Measurements from ENCODE around the gene MYO18A. TPM values are rescaled to one million over a fixed set of nuclear protein-coding genes. Genes with fewer than 3 reads are reported as not detected.

Gene MYO18A
- total RNA-seq, 1 donor from 2014 or later = 11.6 TPM

DNA sequence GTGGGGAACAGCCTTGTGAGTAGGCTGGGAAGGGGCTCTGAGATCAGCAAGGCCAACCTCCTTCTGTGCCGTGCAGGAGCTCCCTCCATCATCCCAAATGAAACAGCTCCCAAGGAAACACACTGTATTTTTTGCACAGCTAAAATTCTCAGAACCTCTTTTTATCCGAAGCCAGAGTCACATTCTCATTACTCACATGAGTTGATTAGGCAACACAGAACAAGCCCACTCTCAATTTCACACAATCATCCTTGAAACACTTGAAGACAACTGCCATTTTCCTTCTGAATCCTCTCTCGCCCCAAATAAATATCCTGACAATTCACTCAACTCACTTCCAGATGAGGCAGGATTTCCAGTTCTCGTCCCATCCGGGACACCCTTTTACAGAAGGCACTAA lies 66.1 kb downstream of the MYO18A start:
- no peak overlapping the region for H3K4me3 Mint-ChIP-seq
- Histone ChIP-seq H3K4me3 (no peak overlapping the region), H2AFZ (replicated peaks) (no peak overlapping the region), H3K4me1 (peaks cover 19% of the 10 kb centered on the region), H3K4me2 (no peak overlapping the region), H3F3A (ENCODE audit: low read depth) (peaks cover 15% of the 10 kb centered on the region), H3K9me3 (ENCODE audit: low read depth) (no peaks in the 10 kb centered on the region), H4K20me1 (ENCODE audit: low read depth) (peaks cover 8% of the 10 kb centered on the region), H3K9ac (no peak overlapping the region), H3K27ac (no peak overlapping the region), H3K79me2 (ENCODE audit: low read depth) (no peaks in the 10 kb centered on the region), H3K27me3 (no peaks in the 10 kb centered on the region), H3K36me3 (no peaks in the 10 kb centered on the region)
- no peak for DNase-seq (ENCODE audit: low spot score)
- no peaks in the 10 kb centered on the region for H3K36me3 Mint-ChIP-seq
- peaks cover 17% of the 10 kb centered on the region for H3K4me1 Mint-ChIP-seq
- H3K27ac Mint-ChIP-seq = no peak overlapping the region
- TF ChIP-seq, protein P1, sequence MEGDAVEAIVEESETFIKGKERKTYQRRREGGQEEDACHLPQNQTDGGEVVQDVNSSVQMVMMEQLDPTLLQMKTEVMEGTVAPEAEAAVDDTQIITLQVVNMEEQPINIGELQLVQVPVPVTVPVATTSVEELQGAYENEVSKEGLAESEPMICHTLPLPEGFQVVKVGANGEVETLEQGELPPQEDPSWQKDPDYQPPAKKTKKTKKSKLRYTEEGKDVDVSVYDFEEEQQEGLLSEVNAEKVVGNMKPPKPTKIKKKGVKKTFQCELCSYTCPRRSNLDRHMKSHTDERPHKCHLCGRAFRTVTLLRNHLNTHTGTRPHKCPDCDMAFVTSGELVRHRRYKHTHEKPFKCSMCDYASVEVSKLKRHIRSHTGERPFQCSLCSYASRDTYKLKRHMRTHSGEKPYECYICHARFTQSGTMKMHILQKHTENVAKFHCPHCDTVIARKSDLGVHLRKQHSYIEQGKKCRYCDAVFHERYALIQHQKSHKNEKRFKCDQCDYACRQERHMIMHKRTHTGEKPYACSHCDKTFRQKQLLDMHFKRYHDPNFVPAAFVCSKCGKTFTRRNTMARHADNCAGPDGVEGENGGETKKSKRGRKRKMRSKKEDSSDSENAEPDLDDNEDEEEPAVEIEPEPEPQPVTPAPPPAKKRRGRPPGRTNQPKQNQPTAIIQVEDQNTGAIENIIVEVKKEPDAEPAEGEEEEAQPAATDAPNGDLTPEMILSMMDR (IDR thresholded peaks at IDR 0.05) = no peak
- TF ChIP-seq EZH2 (IDR thresholded peaks at IDR 0.05) (no peak), EZH2phosphoT487 (IDR thresholded peaks at IDR 0.05) (no peak)
- H3K9me3 Mint-ChIP-seq = no peaks in the 10 kb centered on the region
- peaks cover 4% of the 10 kb centered on the region for H3K27me3 Mint-ChIP-seq (ENCODE audit: insufficient read depth, low read depth)

DNA sequence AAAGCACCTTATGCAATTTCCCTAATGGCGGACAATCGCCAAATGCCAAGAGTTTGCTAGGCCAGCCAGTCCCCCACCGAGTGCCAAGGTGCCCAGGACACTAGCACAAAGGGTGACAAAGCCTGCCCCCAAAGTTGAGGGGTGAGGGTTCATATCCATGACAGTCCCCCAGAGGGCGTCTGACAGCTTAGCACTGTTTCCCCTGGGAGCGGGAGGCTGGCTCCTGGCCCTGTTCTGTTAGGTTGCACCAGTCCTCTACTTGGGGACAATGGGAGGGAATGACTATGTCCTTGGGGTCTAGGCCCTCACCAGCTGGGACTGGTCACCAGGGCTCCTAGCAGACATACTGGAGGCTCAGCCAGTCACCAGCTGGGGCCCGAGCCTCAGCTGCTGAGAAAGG lies 66.9 kb downstream of the MYO18A start:
- Histone ChIP-seq H3K36me3 (no peaks in the 10 kb centered on the region), H3K27me3 (no peaks in the 10 kb centered on the region), H2AFZ (replicated peaks) (no peak overlapping the region), H3K4me1 (peaks cover 20% of the 10 kb centered on the region), H3K9me3 (ENCODE audit: low read depth) (no peaks in the 10 kb centered on the region), H3K27ac (no peak overlapping the region), H3F3A (ENCODE audit: low read depth) (peaks cover 17% of the 10 kb centered on the region), H3K9ac (no peak overlapping the region), H4K20me1 (ENCODE audit: low read depth) (peaks cover 8% of the 10 kb centered on the region), H3K4me2 (no peak overlapping the region), H3K79me2 (ENCODE audit: low read depth) (no peaks in the 10 kb centered on the region), H3K4me3 (no peak overlapping the region)
- TF ChIP-seq EZH2phosphoT487 (IDR thresholded peaks at IDR 0.05) (no peak), EZH2 (IDR thresholded peaks at IDR 0.05) (no peak)
- TF ChIP-seq, protein P1 (IDR thresholded peaks at IDR 0.05) = peak; percentile 30
- no peak overlapping the region for H3K4me3 Mint-ChIP-seq
- DNase-seq (ENCODE audit: low spot score) = peak; percentile 25
- peaks cover 22% of the 10 kb centered on the region for H3K4me1 Mint-ChIP-seq
- peaks cover 4% of the 10 kb centered on the region for H3K27me3 Mint-ChIP-seq (ENCODE audit: insufficient read depth, low read depth)
- H3K27ac Mint-ChIP-seq = no peak overlapping the region
- no peaks in the 10 kb centered on the region for H3K9me3 Mint-ChIP-seq
- H3K36me3 Mint-ChIP-seq = no peaks in the 10 kb centered on the region

DNA sequence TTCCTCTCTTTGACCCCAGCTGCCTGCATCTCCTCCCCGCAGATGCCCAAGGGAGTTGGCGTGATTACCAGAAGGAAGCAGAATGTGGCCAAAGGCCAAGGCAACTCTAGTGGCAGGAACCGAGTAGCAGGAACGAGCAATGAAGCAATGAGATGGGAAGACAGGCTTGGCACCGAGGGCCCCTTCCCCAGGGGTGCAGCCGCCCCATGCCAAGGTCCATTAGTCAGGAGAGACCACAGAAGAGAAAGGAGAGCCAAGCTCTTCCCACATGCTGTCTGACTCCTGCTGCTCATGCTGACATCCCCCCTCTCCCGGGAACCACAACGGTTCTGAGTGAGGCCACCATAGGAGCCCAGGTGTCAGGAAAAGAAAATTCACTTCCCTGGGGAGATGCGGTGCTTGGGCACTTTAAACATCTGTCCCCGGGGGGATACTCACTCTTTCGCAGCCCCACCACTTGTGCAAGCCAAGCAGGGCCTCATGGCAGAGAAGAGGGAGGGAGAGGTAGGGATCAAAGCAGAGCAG lies 67.4 kb downstream of the MYO18A start:
- Histone ChIP-seq H4K20me1 (ENCODE audit: low read depth) (peaks cover 8% of the 10 kb centered on the region), H3K4me3 (no peak overlapping the region), H2AFZ (replicated peaks) (no peak overlapping the region), H3K9ac (no peak overlapping the region), H3K79me2 (ENCODE audit: low read depth) (no peaks in the 10 kb centered on the region), H3K9me3 (ENCODE audit: low read depth) (no peaks in the 10 kb centered on the region), H3K4me2 (no peak overlapping the region), H3F3A (ENCODE audit: low read depth) (peaks cover 20% of the 10 kb centered on the region), H3K4me1 (peaks cover 20% of the 10 kb centered on the region), H3K36me3 (no peaks in the 10 kb centered on the region), H3K27ac (no peak overlapping the region), H3K27me3 (no peaks in the 10 kb centered on the region)
- H3K36me3 Mint-ChIP-seq = no peaks in the 10 kb centered on the region
- no peak for TF ChIP-seq EZH2 (IDR thresholded peaks at IDR 0.05)
- H3K4me1 Mint-ChIP-seq = peaks cover 27% of the 10 kb centered on the region
- no peak overlapping the region for H3K4me3 Mint-ChIP-seq
- no peak for DNase-seq (ENCODE audit: low spot score)
- no peaks in the 10 kb centered on the region for H3K9me3 Mint-ChIP-seq
- no peak overlapping the region for H3K27ac Mint-ChIP-seq
- H3K27me3 Mint-ChIP-seq (ENCODE audit: insufficient read depth, low read depth) = peaks cover 4% of the 10 kb centered on the region

DNA sequence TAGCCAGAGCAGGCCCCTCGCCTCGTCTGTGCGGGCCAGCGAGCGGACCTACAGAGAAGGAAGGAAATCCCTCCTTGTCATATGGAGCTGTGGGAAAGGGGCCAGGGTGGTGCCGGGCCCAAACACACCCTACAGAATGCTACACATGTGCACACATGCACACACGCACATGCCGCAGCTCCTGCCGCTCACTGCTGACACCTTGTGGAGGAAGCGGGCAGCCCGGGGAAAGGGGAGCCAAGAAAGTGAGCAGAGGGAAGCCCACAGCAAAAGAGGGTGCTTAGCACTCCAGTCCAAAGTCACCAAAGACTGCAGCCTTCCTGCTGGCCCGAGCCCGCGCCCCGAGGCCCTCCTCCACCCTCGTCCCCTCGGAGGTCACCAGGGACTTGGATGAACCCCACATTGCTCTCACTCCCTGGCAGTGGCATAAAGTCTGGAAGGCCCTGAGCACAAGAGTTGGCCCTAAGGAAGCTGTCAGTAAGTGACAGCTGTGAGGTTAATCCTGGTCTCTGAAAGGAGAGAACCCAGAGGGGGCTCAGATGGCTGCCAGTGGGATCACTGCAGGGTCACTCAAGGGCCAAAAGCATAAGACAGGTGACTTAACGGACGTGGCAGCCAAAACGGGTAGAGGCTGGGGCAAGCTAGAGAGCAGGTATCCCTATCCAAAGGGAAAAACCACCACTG lies 68.2 kb downstream of the MYO18A start:
- Histone ChIP-seq H3K9me3 (ENCODE audit: low read depth) (no peaks in the 10 kb centered on the region), H3K79me2 (ENCODE audit: low read depth) (no peaks in the 10 kb centered on the region), H3K4me1 (peaks cover 19% of the 10 kb centered on the region), H3K27ac (no peak overlapping the region), H3K4me2 (no peak overlapping the region), H4K20me1 (ENCODE audit: low read depth) (peaks cover 7% of the 10 kb centered on the region), H3F3A (ENCODE audit: low read depth) (peaks cover 16% of the 10 kb centered on the region), H3K9ac (no peak overlapping the region), H3K27me3 (no peaks in the 10 kb centered on the region), H3K36me3 (no peaks in the 10 kb centered on the region), H2AFZ (replicated peaks) (no peak overlapping the region), H3K4me3 (no peak overlapping the region)
- H3K27me3 Mint-ChIP-seq (ENCODE audit: insufficient read depth, low read depth) = peaks cover 3% of the 10 kb centered on the region
- no peak for TF ChIP-seq EZH2phosphoT487 (IDR thresholded peaks at IDR 0.05)
- TF ChIP-seq, protein P1 (IDR thresholded peaks at IDR 0.05) = peak; percentile 91
- DNase-seq (ENCODE audit: low spot score) = peak; percentile 77
- H3K4me1 Mint-ChIP-seq = peaks cover 25% of the 10 kb centered on the region
- H3K27ac Mint-ChIP-seq = no peak overlapping the region
- no peaks in the 10 kb centered on the region for H3K9me3 Mint-ChIP-seq
- no peaks in the 10 kb centered on the region for H3K36me3 Mint-ChIP-seq
- H3K4me3 Mint-ChIP-seq = no peak overlapping the region
